ENCODE measurements around the gene DDB1.

DNA sequence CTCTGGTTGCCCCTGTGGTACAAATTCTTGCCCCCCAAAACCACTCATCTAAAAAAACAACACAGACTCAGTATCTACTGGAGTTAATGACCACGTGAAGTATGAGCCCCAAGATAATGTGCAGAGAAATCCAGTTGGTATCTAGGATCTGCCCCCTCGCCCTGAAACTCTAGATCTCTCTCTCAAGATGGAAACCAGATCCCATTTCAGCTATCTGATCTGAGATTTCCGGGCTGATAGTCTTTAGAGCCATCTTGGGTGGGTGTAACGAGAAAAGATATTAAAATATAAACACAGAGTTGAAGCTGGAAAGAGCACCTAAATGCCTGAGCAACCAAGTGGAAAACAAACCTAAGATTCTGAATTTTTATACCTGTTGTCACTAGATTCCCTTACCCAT, 23.8 kb downstream of the DDB1 start:
- TF ChIP-seq ZNF652 (CRISPR knock-in tag; IDR thresholded peaks at IDR 0.05; ENCODE audit: borderline replicate concordance, low read depth) (no peak), SNAI1 (CRISPR knock-in tag; IDR thresholded peaks at IDR 0.05; ENCODE audit: borderline replicate concordance) (no peak), EZH2 (conservative IDR thresholded peaks at IDR 0.05; ENCODE audit: low read depth, low read length) (no peak), ZFX (CRISPR knock-in tag; IDR thresholded peaks at IDR 0.05; ENCODE audit: low read depth) (no peak), FOXP1 (IDR thresholded peaks at IDR 0.05) (no peak), FOXP1 (CRISPR knock-in tag; IDR thresholded peaks at IDR 0.05) (no peak), MYC (CRISPR knock-in tag; IDR thresholded peaks at IDR 0.05; ENCODE audit: borderline replicate concordance) (no peak), CHD2 (IDR thresholded peaks at IDR 0.05; ENCODE audit: low read depth, low read length) (no peak)
- TF ChIP-seq, protein P1, sequence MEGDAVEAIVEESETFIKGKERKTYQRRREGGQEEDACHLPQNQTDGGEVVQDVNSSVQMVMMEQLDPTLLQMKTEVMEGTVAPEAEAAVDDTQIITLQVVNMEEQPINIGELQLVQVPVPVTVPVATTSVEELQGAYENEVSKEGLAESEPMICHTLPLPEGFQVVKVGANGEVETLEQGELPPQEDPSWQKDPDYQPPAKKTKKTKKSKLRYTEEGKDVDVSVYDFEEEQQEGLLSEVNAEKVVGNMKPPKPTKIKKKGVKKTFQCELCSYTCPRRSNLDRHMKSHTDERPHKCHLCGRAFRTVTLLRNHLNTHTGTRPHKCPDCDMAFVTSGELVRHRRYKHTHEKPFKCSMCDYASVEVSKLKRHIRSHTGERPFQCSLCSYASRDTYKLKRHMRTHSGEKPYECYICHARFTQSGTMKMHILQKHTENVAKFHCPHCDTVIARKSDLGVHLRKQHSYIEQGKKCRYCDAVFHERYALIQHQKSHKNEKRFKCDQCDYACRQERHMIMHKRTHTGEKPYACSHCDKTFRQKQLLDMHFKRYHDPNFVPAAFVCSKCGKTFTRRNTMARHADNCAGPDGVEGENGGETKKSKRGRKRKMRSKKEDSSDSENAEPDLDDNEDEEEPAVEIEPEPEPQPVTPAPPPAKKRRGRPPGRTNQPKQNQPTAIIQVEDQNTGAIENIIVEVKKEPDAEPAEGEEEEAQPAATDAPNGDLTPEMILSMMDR (CRISPR knock-in tag; IDR thresholded peaks at IDR 0.05) = no peak
- TF ChIP-seq, protein P2, sequence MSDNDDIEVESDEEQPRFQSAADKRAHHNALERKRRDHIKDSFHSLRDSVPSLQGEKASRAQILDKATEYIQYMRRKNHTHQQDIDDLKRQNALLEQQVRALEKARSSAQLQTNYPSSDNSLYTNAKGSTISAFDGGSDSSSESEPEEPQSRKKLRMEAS (IDR thresholded peaks at IDR 0.05) = no peak
